ENCODE results near the gene RHEB.
"Not testable (repeated sequence)": the region's sequence is repeated elsewhere in the genome, so short reads cannot be mapped to it uniquely, and the experiment has no call there.

Gene RHEB

GRCh38 chr7:151544183-151544582 lies 24.5 kb upstream of the RHEB start:
- no peak for TF ChIP-seq CTCF (IDR thresholded peaks at IDR 0.05; ENCODE audit: borderline replicate concordance, insufficient read depth, low read depth, low read length)
- H3K4me3 ChIP-seq (ENCODE audit: low read depth, low read length), result no peak overlapping the region

GRCh38 chr7:151542606-151543130 lies 23.0 kb upstream of the RHEB start:
- no peak for TF ChIP-seq CTCF (IDR thresholded peaks at IDR 0.05; ENCODE audit: borderline replicate concordance, insufficient read depth, low read depth, low read length)
- H3K4me3 ChIP-seq (ENCODE audit: low read depth, low read length), result no peak overlapping the region

GRCh38 chr7:151541709-151542499 lies 22.2 kb upstream of the RHEB start:
- TF ChIP-seq CTCF (IDR thresholded peaks at IDR 0.05; ENCODE audit: borderline replicate concordance, insufficient read depth, low read depth, low read length), result no peak
- no peak overlapping the region for H3K4me3 ChIP-seq (ENCODE audit: low read depth, low read length)

GRCh38 chr7:151540146-151540545 lies 20.5 kb upstream of the RHEB start:
- no peak overlapping the region for H3K4me3 ChIP-seq (ENCODE audit: low read depth, low read length)
- TF ChIP-seq CTCF (IDR thresholded peaks at IDR 0.05; ENCODE audit: borderline replicate concordance, insufficient read depth, low read depth, low read length), result no peak

GRCh38 chr7:151539088-151539671 lies 19.5 kb upstream of the RHEB start:
- no peak overlapping the region for H3K4me3 ChIP-seq (ENCODE audit: low read depth, low read length)
- TF ChIP-seq CTCF (IDR thresholded peaks at IDR 0.05; ENCODE audit: borderline replicate concordance, insufficient read depth, low read depth, low read length), result no peak

- H3K4me3 ChIP-seq (ENCODE audit: low read depth, low read length), result no peak overlapping the region
- no peak for TF ChIP-seq CTCF (IDR thresholded peaks at IDR 0.05; ENCODE audit: borderline replicate concordance, insufficient read depth, low read depth, low read length)
Measured at GRCh38 chr7:151537818-151538561, 18.3 kb upstream of the RHEB start.

- not testable (repeated sequence) for H3K4me3 ChIP-seq (ENCODE audit: low read depth, low read length)
Measured at GRCh38 chr7:151536178-151536577, 16.5 kb upstream of the RHEB start.
